GM21526 (cell line): ENCODE measurements around the gene IL1RL1.

ENCODE experiments used
- ATAC-seq: cut with Tn5 transposase; IDR thresholded peaks from one replicate; pipeline ENCODE4 v1.9.1; 2021; ENCODE audit warnings: moderate library complexity; ENCODE audit not compliant: unreplicated experiment, low FRiP score

IL1RL1 gene

GRCh38 chr2:102310964-102311640, at the start of gene IL1RL1:
IL1RL1 (plus strand) TSS chr2:102311563; CDS start chr2:102338265, 26,702 bp downstream.
- no peak for ATAC-seq

GRCh38 chr2:102262216-102263129, 48.9 kb upstream of the IL1RL1 start:
- ATAC-seq: no peak

GRCh38 chr2:102264952-102265351, 46.4 kb upstream of the IL1RL1 start:
- no peak for ATAC-seq

GRCh38 chr2:102266204-102266603, 45.2 kb upstream of the IL1RL1 start:
- no peak for ATAC-seq

GRCh38 chr2:102267774-102268173, 43.6 kb upstream of the IL1RL1 start:
- no peak for ATAC-seq

- ATAC-seq: no peak
These were observed 42.7 kb upstream of the IL1RL1 start for GRCh38 chr2:102268510-102269199.

GRCh38 chr2:102269200-102269524, 42.2 kb upstream of the IL1RL1 start:
- no peak for ATAC-seq

GRCh38 chr2:102271844-102272243, 39.5 kb upstream of the IL1RL1 start:
- no peak for ATAC-seq

- no peak for ATAC-seq
These were observed 37.6 kb upstream of the IL1RL1 start for GRCh38 chr2:102273619-102274211.

- ATAC-seq: no peak
These were observed 34.7 kb upstream of the IL1RL1 start for GRCh38 chr2:102276549-102277201.

GRCh38 chr2:102277202-102277700, 34.1 kb upstream of the IL1RL1 start:
- no peak for ATAC-seq

- ATAC-seq: no peak
These were observed 32.5 kb upstream of the IL1RL1 start for GRCh38 chr2:102278720-102279390.

- ATAC-seq: no peak
These were observed 32.0 kb upstream of the IL1RL1 start for GRCh38 chr2:102279391-102279735.

- ATAC-seq: no peak
These were observed 28.7 kb upstream of the IL1RL1 start for GRCh38 chr2:102282678-102283091.

GRCh38 chr2:102283996-102284395, 27.4 kb upstream of the IL1RL1 start:
- no peak for ATAC-seq

- no peak for ATAC-seq
These were observed 26.8 kb upstream of the IL1RL1 start for GRCh38 chr2:102284611-102285010.

- ATAC-seq: no peak
These were observed 26.0 kb upstream of the IL1RL1 start for GRCh38 chr2:102285368-102285767.

- no peak for ATAC-seq
These were observed 25.3 kb upstream of the IL1RL1 start for GRCh38 chr2:102286041-102286440.

GRCh38 chr2:102289129-102289528, 22.2 kb upstream of the IL1RL1 start:
- ATAC-seq: no peak

- no peak for ATAC-seq
These were observed 20.8 kb upstream of the IL1RL1 start for GRCh38 chr2:102290594-102290993.
